NCI-H524 (cell line): ENCODE data around the gene SLC9C2.
"Not testable (repeated sequence)": the region's sequence is repeated elsewhere in the genome, so short reads cannot be mapped to it uniquely, and the experiment has no call there.

ENCODE experiments used
- DNase-seq, 2 experiments: peaks; one replicate each; lab custom pipeline; 2025; lab: John Stamatoyannopoulos, UW

Gene SLC9C2

DNA sequence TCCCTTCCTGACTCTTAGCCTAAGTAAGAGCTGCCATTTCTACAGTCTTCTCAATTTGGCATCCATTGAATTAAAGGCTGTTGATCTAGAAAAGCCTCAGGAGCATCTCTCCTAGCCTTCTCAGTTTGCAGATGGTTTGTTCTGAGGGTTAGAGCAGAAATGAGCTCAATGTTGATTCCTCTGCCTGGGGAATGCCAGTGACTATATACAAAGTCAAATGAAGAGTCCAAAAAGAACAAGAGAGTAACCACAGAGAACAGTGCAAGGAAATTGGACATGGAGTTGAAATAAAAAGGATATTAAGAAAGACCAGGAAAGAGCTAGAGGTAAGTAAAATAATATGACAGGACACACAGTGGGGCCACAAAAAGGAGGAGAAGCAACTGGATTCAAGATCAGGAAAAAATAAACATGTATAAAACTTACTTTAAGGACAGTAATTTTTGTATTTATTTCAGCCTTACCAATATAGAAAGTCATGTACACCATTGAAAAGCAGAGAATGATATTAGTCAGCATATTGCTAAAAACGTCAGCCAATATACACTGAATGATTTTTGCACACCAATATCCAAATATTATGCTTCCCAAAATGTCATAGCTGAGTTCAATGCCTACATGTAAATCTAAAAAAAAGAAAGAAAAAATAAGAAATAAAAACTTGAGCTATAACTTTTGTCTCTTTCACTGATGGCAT, 21.3 kb downstream of the SLC9C2 start:
- no peak for DNase-seq

DNA sequence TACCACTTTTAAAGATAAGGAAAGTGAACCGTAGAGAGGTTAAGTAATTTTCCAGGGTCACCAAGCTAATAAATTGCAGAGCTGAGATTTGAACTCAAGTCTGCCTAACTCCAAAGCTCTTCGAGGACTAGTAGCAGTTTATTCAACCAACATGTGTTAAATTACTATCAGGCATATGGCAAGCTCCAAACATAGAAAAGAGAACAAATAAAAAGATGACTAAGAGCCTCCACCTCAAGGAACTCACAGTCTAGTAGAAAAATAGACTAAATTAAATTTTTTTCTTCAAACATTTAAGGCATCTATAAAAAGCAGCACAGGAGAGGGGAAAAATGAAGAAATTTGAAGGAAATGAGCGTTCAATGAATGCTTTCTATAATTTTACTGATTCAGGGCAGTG, 22.2 kb downstream of the SLC9C2 start:
- no peak for DNase-seq

DNA sequence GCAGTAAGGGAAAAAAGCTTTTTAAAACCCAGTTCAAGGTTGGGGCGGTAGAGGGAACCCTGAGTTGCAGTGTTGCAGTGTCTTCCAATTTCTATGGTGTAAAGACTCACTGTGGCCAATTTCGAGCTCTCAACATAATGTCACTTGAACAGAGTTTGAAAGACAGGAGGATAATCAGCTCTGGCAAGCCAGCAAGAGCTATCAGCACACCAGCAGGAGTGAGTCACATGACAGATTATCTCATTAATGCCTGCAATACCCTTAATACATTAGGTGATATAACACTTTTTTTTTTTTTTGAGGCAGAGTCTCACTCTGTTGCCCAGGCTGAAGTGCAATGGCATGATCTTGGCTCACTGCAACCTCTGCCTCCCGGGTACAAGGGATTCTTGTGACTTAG, 22.8 kb downstream of the SLC9C2 start:
- peak; percentile 11 to 49 for DNase-seq

DNA sequence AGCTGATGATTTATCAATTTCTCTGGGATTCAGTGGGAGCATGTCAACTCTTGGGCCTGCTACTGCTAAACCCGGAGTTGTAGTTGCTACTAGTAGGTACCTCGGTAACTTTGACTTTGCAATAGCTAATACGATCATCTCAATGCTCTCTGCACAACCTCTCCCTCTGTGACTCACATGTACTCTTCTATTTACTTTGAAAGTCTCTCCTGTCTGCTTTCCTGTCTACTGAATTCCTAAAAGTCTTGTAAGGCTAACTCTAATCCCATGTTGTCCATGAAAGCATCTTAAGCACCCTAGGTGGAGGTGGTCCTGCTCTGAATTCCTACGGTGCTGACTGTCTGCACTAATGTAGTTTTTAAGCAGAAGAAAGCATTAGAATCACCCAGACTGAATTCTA, 29.3 kb downstream of the SLC9C2 start:
- DNase-seq = no peak

DNA sequence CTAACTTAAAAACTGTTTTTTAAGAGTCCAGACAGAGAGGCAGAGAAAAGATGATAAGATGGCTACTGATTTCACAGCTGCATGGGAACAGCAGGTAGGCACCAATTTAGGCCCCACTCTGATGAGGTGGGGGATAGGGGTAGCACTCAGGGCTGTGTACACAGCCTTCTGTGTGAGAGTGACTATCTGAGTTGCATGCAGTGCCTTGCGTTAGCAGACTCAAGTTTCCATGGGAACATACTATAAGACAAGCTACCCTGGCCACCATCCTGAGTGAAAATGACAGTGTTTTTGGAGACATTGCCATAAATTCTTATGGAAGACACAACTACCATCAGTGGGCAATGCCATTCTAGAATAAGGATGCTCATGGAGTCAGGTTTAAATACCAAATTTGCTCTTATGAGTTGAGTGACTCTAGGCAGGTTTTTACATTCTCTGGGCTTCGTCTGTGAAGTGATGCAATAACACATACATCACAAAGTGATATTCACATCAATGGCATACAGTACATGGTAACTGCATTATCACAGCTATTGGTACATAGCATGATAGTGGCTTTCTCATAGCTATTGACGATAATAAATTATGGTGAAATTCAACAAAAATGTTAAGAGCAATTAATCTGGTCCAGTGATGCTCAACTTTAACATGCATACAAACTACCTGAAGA, 30.5 kb downstream of the SLC9C2 start:
- DNase-seq = no peak

DNA sequence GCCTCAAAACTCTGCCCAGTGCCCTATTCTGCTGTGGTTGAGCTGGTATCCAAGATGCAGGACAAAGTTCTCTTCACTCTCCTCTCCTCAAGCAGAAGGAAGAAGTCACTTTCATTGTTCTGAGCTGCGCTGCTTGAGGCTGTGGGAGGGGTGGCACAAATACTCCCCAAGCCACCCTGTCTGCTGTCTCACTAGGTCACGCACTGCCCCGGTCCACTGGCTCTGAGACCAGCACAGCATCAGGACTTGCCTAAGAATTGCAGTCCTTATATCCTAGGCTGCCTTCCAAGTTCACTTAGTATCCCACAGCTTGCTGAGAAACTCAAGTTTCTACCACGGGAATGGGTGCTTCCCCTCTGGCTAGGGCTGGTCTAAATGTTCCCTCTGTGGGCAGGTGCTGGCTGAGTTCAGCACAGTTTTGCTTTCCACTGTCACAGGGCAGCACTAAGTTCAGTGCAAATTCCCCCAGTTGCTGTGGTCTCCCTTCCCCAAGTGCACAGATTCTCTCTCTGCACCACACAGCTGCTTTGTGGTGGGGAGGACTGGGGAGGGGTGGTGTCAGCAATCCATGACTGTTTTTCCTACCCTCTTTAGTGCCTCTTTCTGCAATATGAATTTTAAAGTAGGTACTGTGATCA, 32.4 kb downstream of the SLC9C2 start:
- no peak for DNase-seq

DNA sequence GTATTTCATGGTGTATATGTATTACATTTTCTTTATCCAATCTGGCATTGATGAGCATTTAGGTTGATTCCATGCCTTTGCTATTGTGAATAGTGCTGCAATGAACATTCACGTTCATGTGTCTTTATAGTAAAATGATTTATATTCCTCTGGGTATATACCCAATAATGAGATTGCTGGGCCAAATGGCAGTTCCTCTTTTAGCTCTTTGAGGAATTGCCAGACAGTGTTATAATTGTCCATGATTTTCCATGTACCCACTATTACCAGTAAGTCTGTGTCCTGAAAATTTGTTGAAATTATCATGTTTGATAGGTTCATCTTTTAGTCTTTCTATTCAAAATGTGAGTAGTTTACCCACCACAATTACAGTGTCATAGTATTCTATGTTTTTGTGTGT, 34.4 kb downstream of the SLC9C2 start:
- no peak for DNase-seq

DNA sequence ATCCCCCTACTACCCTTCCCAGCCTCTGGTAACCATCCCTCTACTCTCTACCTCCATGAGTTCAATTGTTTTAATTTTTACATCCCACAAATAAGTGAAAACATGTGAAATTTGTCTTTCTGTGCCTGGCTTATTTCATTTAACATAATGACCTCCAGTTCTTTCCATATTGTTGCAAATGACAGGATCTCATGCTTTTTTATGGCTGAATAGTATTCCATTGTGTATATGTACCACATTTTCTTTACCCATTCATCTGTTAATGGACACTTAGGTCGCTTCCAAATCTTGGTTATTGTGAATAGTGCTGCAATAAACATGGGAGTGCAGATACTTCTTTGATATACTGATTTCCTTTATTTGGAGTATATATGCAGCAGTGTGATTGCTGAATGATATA, 39.0 kb downstream of the SLC9C2 start:
- DNase-seq = not testable (repeated sequence)

DNA sequence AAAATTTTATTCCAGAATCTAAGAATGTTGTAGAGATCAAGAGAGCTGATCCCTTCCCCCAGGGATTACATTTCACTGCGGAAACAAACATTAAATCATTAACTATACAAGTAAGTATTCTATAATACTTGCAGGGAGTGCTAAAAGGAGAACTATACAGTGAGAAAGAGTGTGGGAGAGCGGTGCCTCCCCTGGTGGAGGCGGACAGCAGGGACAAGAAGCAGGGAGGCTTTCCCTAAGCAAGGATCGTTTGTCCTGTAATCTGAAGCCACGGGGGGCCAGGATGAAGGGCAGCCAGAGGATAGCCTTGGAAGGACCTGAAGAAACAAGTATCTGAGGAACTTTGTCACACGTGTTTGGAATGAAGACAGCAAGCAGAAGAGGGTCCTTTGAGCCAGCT, 40.1 kb downstream of the SLC9C2 start:
- DNase-seq = no peak

DNA sequence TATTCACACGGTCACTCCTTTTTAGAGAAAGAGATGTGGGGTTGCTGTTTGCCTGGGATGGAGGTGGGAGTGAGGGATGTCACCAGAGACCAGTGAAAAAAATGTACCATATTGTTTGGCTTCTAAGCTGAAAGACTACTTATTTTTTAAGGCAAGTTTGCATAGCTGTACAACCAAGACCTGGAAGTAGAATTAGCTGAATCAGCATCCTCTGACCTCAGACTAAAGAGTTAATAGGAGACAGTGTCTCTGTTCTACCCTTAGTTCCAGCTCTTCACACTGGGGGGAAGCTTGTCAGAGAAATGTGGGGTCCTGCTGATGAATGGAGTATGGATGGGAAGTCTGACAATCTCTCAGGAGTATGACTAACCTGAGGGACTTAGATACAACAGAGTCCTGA, 41.6 kb downstream of the SLC9C2 start:
- DNase-seq = no peak

DNA sequence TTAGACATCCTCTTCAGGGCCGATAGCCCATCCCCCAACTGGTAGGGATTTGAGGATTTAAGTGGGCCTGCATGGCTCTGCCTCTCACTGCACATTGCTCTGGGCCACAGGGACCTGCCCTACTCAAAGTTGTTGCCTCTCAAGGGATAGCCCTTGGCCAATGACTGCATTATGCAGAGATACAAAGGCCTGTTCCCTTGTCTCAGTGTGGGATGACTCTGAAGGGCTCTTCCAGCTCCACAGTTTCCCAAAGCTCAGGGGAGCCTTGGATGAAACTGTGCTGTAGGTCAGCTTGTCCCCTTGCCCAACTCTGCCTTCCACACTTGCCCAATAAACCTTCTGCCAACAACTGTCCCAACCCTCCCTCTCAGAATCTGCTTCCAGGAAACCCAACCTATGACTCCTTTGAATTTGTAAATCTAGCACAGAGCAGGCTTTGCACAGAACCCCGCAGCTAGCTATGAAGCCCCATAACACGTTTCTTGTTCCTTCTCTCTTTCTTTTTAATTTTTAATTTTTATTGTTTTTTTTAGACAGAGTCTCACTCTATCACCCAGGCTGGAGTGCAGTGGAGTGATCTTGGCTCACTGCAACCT, 42.5 kb downstream of the SLC9C2 start:
- DNase-seq = no peak

DNA sequence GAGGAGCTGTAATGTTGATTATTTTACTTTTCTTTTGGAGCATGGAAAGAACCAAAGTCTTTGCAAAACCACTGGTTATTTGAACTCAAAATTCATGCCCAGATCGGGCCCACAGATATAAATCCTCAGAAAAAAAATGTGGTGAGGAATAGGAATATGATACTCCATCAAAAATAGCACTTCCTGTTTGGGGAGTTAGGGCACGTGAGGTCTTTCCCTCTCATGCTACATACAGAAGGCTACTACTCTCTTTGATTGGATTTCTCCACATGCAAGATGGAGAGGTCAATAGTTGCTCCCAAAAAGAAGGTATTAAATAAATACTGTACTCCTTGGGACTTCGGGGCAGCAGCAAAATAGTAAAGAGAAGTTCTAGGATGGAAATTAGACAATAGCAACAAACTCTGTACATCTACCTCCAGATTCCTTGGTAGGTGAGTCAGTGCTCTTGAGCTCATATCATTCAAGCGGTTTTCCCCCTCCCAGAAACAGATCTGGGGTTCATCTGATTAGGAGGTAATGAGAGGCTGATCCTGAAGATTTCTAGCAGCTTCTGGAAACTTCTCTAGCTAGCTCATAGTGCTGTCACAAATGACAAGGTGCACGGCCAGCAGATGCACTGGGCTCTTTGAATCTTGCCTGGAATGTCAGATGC, 47.1 kb downstream of the SLC9C2 start:
- no peak for DNase-seq

DNA sequence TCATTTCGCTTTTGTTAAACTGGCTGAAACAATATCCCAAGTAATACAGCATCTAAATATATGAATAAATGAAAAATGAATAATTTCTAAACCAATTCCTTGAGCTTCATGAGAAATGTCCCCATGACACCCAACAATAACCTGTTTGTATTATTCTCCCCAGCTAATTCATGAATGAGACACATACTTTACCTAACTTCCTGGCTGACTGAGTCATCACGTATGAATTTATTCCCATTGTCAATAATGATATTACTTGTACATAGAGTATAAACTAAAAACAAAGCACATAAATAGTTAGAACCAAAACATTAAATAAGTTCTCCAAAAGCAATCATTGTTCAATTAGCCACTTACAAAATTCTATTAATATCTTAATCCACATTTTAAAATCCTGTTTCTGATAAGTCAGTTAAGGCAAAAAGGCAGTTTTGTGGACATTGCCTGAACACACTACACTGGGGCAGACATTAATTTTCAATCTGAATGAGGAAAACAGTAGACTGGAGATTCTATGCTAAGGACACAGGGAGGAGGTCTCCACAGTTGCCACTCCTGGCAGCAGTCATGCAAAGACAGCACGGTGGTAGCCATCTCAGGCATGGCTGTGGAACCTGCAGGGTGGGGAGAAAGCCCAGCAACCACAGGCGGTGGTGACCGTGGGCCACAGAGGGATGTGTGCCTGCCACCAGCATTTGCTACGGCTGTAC, 48.2 kb downstream of the SLC9C2 start:
- no peak for DNase-seq

DNA sequence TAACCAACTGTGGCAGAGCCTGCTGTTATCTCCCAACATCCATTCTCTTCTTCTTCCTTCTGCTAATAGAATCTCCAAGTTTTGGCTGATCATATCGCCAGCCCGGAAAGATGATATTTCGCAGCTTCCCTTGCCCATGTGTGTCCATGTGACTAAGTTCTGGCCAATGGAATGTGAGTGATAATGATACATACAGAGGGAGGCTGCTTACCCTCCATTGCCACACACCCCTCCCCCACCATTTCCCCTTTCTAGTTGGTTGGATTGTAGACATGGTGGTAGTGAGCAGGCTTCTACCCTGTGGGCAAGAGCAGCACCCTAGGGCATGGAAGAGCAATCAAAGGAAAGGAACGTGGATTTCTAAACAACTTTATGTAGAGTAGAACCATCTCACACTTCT, 48.8 kb downstream of the SLC9C2 start:
- DNase-seq = no peak

DNA sequence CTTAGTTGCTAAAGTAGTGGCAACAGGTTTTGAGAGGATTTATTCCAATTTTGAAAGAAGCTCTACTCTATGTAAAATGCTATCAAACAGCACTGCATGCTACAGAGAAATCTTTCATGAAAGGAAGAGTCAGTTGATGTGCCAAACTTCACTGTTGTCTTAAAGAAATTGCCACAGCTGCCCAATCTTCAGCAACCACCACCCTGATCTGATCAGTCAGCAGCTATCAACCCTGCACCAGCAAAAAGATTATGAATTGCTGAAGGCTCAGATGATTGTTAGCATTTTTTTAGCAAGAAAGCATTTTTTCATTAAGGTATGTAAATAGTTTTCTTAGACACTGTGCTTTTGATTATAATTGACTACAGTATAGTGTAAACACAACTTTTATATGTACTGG, 49.6 kb downstream of the SLC9C2 start:
- DNase-seq = no peak

DNA sequence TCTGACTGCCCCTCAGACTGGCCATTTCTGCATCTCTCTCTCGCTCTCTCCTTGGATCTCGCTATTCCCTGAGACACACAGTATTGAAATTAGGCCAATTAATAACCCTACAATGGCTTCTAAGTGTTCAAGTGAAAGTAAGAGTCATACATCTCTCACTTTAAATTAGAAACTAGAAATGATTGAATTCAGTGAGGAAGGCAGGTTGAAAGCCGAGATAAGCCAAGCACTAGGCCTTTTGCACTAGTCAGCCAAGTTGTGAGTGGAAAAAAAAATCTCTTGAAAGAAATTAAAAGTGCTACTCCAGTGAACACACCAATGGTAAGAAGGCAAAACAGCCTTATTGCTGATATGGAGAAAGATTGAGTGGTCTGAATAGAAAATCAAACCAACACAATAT, 51.2 kb downstream of the SLC9C2 start:
- DNase-seq = no peak

DNA sequence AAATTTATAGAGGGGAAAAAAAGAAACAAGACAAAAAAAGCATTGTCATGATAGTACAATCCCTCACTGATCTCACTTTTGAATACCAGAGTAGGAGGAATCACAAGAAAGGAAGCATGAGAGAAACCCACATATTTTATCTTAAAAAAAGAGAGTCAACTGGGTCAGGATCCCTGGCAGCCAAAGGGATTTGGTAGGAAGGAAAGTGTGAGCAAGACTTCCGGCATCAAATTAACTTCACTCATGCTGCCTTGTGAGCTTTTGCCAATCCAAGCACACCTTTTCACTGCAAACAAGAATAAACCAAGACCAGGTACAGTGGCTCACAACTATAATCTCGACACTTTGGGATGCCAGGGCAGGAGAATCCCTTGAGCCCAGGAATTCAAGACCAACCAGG, 53.1 kb downstream of the SLC9C2 start:
- DNase-seq = no peak

DNA sequence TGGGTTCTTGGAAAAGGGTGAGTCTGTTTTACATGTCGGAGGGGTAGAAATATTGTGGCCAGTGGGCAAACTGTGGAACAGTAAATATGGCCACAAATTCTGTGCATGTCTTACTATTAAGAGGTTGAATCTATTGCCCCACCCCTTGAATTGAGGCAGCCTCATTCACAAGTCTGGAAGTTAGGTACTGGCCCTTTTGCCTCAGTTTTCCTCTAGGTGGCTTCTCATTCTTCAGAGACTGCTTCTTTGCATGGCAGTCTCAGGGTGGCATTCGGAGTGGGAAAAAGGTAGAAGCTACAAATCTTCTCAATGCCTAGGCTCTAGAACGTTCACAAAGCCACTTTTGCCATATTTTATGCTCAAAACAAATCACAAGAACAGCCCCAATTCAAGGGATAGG, 57.2 kb downstream of the SLC9C2 start:
- no peak for DNase-seq

DNA sequence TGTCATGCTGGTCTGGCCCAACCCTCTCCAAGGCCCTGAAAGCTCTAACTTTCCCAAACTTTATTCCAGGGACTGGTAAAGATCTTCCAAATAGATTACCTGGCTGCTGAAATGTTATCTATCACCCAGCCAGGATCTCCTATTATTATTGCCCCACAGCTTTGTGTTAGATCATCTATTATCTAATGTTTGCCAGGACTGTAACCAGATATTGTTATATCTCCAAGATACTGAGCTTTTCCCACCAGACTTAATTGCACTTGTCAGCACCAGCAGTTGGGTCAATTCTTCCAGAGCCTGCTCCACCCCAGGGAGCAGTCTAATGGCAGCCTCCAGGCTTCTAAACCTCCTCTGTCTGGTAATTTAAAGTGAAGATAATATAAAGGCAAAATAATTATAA, 66.6 kb downstream of the SLC9C2 start:
- DNase-seq = no peak

DNA sequence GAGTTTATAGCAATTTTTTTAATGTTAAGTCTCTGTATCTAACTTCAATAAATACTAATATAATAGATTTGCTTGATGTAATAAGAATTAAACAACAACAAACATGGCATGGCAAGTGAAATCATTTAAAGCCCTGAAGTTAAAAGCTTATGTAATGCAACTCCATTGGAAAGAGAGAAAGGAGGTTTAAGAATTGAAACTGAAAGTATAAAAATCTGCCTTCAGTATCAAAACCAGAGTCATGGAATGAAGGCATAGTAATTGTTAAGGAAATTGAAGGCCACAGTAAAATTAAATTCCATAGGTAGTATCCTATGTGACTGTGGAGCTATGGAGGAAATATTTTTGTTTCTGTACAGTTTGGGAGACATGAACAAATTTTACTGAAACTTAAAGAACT, 70.6 kb downstream of the SLC9C2 start:
- DNase-seq = no peak

DNA sequence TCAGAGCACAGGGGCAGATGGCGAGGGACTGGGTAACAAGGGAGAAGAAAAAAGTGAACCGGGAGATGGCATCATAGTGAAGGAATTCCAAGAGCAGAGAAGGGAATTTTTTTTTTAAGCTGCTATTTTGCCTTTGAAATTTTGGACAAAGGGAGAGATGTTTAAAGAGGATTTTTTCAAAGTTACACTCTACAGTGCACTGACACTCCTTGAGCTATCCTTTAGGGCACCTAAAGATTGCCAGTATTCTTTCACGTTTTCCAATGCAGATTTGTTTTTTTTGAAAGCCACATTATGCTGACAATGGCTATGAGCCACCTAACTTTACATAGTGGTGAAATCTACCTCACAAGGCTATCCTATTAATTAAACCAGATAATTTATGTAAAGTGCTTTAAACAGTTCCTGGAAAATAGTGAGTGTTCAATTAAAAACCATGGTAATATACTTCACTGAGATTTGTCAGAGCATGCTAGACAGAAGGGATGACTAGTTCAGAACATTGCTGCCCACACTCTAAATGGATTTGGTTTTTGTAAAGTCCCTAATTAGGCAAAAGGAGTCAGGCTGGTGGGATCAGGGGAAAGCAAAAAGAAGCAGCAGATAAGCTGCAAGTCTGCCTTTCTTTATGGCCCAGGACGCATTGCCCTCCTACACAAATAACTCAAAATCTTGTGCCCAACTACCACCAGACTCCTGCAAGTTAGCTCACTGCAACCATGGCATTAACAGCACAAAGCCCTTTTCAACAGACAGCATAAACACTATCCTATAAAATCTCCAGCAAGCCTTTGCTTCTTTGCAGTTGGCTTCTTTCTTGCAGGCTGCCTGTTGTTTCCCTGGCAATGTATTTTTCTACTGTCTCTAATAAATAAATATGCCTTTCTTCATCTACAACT, 71.8 kb downstream of the SLC9C2 start:
- no peak for DNase-seq
